H9 (cell line): ENCODE measurements around the gene KBTBD12. TPM values are rescaled to one million over a fixed set of nuclear protein-coding genes. Genes with fewer than 3 reads are reported as not detected.

Experiments used
- DNase-seq: peaks from one replicate; pipeline ENCODE4 v3.0.0-alpha.2; 2017
- H2AFZ ChIP-seq: one replicate; pipeline ENCODE4 v1.6.1; 2013; ENCODE audit warnings: mild to moderate bottlenecking, low read length, control low read depth, moderate library complexity
- H2AK5ac ChIP-seq: 2 replicates; pipeline ENCODE4 v1.6.1; 2013; ENCODE audit warnings: low read length, control low read depth, mixed read lengths; ENCODE audit not compliant: insufficient read length
- H2BK120ac ChIP-seq: one replicate; pipeline ENCODE4 v1.6.1; 2013; ENCODE audit warnings: low read depth, mild to moderate bottlenecking, low read length, control low read depth, inconsistent platforms; ENCODE audit not compliant: poor library complexity, severe bottlenecking
- H2BK12ac ChIP-seq: 2 replicates; pipeline ENCODE4 v1.6.1; 2013; ENCODE audit warnings: low read length, control low read depth, mixed read lengths, low read depth; ENCODE audit not compliant: insufficient read length
- H2BK15ac ChIP-seq: 2 replicates; pipeline ENCODE4 v1.6.1; 2013; ENCODE audit warnings: low read depth, low read length, control low read depth
- H2BK20ac ChIP-seq: one replicate; pipeline ENCODE4 v1.6.1; 2013; ENCODE audit warnings: low read depth, mild to moderate bottlenecking, low read length, control low read depth, inconsistent platforms; ENCODE audit not compliant: poor library complexity, severe bottlenecking
- H2BK5ac ChIP-seq: 2 replicates; pipeline ENCODE4 v1.6.1; 2013; ENCODE audit warnings: low read length, control low read depth, mixed read lengths; ENCODE audit not compliant: insufficient read length
- H3K14ac ChIP-seq: 2 replicates; pipeline ENCODE4 v1.6.1; 2013; ENCODE audit warnings: low read length, control low read depth; ENCODE audit not compliant: insufficient read depth
- H3K18ac ChIP-seq: 2 replicates; pipeline ENCODE4 v1.6.1; 2013; ENCODE audit warnings: low read depth, mild to moderate bottlenecking, mixed read lengths, low read length, control low read depth; ENCODE audit not compliant: insufficient read length
- H3K23ac ChIP-seq: 2 replicates; pipeline ENCODE4 v1.6.1; 2013; ENCODE audit warnings: low read length, control low read depth, mixed read lengths, low read depth; ENCODE audit not compliant: insufficient read length
- H3K23me2 ChIP-seq: 2 replicates; pipeline ENCODE4 v1.6.1; 2013; ENCODE audit warnings: low read depth, mild to moderate bottlenecking, mixed read lengths, low read length, control low read depth; ENCODE audit not compliant: insufficient read length, poor library complexity, severe bottlenecking
- H3K27ac ChIP-seq: 2 replicates; pipeline ENCODE4 v1.5.1; 2013; ENCODE audit warnings: low read length, control low read depth, mixed read lengths, low read depth; ENCODE audit not compliant: insufficient read length
- H3K27me3 ChIP-seq: 2 replicates; pipeline ENCODE4 v1.6.1; 2013; ENCODE audit warnings: low read length, control low read depth, inconsistent platforms; ENCODE audit not compliant: insufficient read depth
- H3K4ac ChIP-seq: 2 replicates; pipeline ENCODE4 v1.6.1; 2013; ENCODE audit warnings: low read depth, mild to moderate bottlenecking, control low read depth, inconsistent platforms, low read length, moderate library complexity
- H3K4me1 ChIP-seq: 2 replicates; pipeline ENCODE4 v1.6.1; 2013; ENCODE audit warnings: low read length, control low read depth, inconsistent platforms; ENCODE audit not compliant: insufficient read depth
- H3K4me2 ChIP-seq: 2 replicates; pipeline ENCODE4 v1.6.1; 2013; ENCODE audit warnings: low read length, control low read depth, mixed read lengths; ENCODE audit not compliant: insufficient read length, insufficient read depth
- H3K56ac ChIP-seq: 2 replicates; pipeline ENCODE4 v1.6.1; 2013; ENCODE audit warnings: low read depth, mild to moderate bottlenecking, mixed read lengths, low read length, control low read depth; ENCODE audit not compliant: insufficient read length
- H3K79me1 ChIP-seq: 2 replicates; pipeline ENCODE4 v1.6.1; 2013; ENCODE audit warnings: low read depth, mild to moderate bottlenecking, moderate library complexity, low read length, control low read depth, inconsistent platforms; ENCODE audit not compliant: insufficient read depth, poor library complexity, severe bottlenecking
- H3K79me2 ChIP-seq: 2 replicates; pipeline ENCODE4 v1.6.1; 2013; ENCODE audit warnings: low read length, control low read depth, inconsistent platforms; ENCODE audit not compliant: insufficient read depth
- H3K9ac ChIP-seq: 2 replicates; pipeline ENCODE4 v1.6.1; 2013; ENCODE audit warnings: low read length, control low read depth, mixed read lengths; ENCODE audit not compliant: insufficient read length; ENCODE audit errors: extremely low read depth
- H3K9me3 ChIP-seq: one replicate; pipeline ENCODE4 v1.6.1; 2013; ENCODE audit warnings: low read depth, low read length, inconsistent platforms; ENCODE audit not compliant: control insufficient read depth
- H3T11ph ChIP-seq: one replicate; pipeline ENCODE4 v1.6.1; 2013; ENCODE audit warnings: mild to moderate bottlenecking, low read length, control low read depth, inconsistent platforms
- H4K20me1 ChIP-seq: one replicate; pipeline ENCODE4 v1.6.1; 2013; ENCODE audit not compliant: control insufficient read depth, insufficient read length, insufficient read depth
- H4K5ac ChIP-seq: 2 replicates; pipeline ENCODE4 v1.6.1; 2013; ENCODE audit warnings: low read depth, mild to moderate bottlenecking, mixed read lengths, low read length, control low read depth; ENCODE audit not compliant: insufficient read length
- H4K8ac ChIP-seq: replicated peaks from 2 replicates; pipeline ENCODE4 v1.6.1; 2013; ENCODE audit warnings: low read length, control low read depth, mixed read lengths, low read depth; ENCODE audit not compliant: insufficient read length
- H4K91ac ChIP-seq: 2 replicates; pipeline ENCODE4 v1.6.1; 2013; ENCODE audit warnings: low read depth, mild to moderate bottlenecking, moderate library complexity, mixed read lengths, low read length, control low read depth; ENCODE audit not compliant: insufficient read length
- H3K27ac Mint-ChIP-seq, 3 experiments: 2 replicates in 2 of 3; 3 replicates in 1 of 3; pipeline ENCODE4 v1.8.0; 2020 to 2021; ENCODE audit warnings: mixed read lengths in 3 of 3, mild to moderate bottlenecking in 1 of 3, moderate library complexity in 1 of 3
- H3K27me3 Mint-ChIP-seq: 2 replicates; pipeline ENCODE4 v1.8.0; 2021; ENCODE audit warnings: low read depth, mild to moderate bottlenecking, moderate library complexity, mixed read lengths
- H3K36me3 Mint-ChIP-seq, 3 experiments: 2 replicates in 2 of 3; 3 replicates in 1 of 3; pipeline ENCODE4 v1.8.0; 2020 to 2021; ENCODE audit warnings: low read depth in 3 of 3, mixed read lengths in 3 of 3; ENCODE audit not compliant: insufficient read depth in 1 of 3
- H3K4me1 Mint-ChIP-seq, 2 experiments: 2 replicates each; pipeline ENCODE4 v1.8.0; 2020; ENCODE audit warnings: mixed read lengths in 2 of 2
- H3K4me3 Mint-ChIP-seq, 2 experiments: 2 replicates in 1 of 2; 3 replicates in 1 of 2; pipeline ENCODE4 v1.8.0; 2020 to 2021; ENCODE audit warnings: mild to moderate bottlenecking in 2 of 2, mixed read lengths in 2 of 2, moderate library complexity in 1 of 2
- H3K9me3 Mint-ChIP-seq, 2 experiments: 2 replicates in 1 of 2; 3 replicates in 1 of 2; pipeline ENCODE4 v1.8.0; 2020; ENCODE audit warnings: mild to moderate bottlenecking in 2 of 2, mixed read lengths in 2 of 2, moderate library complexity in 1 of 2
- WGBS: extraction: QIAGEN DNeasy Blood & Tissue Kit; methylation state at CpG from one replicate; pipeline ENCODE4 v1.1.7; 2013; ENCODE audit warnings: missing lambda C conversion rate, low lambda C conversion rate, mixed read lengths; ENCODE audit not compliant: insufficient read length; ENCODE audit errors: extremely low coverage; 5-methylcytosine and 5-hydroxymethylcytosine counted together
- total RNA-seq: library from RNA; stranded (reverse); gene quantifications from 2 replicates; pipeline ENCODE4 v1.2.1, GENCODE V29; 2021
- TF ChIP-seq, protein P1 (sequence below): fragments of 200-600 bp; sonication (generic); conservative IDR thresholded peaks from 3 replicates; pipeline ENCODE4 v1.8.0; 2021; ENCODE audit warnings: antibody characterized with exemption, mild to moderate bottlenecking

The KBTBD12 gene
- total RNA-seq, 1 experiment from 2014 or later, result not detected

DNA sequence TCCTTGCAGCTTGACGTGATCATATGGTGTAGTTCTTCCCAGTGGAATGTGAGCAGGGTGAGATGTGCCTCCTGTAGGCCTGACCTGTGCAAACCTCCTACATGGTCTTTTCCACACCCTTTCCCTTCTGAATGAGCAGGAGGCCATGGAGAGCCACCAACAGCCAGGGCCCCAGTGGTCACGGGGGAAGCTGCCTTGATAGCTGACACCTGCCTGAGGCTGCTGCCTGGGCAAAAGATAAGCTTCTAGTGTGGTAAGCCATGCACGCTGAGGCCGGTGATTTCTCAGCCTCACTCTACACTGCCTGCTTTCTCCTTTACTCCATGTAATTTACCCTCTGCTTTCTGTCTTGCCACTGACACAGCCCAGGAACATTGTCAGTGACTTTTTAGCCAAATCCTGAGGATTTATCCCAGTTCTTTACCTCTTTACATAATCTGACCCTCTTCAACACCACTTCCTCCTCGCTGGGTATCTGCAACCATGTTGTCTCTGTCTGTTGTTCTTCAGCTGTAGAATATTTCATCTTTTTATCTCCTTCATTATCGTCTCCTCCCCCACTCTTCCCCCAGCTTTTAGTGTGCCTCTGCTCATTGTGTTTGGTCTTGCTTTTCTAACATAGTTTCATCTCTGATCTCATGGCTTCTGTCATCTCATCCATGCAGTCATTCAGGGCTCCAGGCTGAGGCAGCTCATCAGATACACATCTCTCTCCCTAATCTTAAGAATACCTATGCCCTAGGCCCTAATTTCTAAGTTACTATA lies 11.2 kb upstream of the KBTBD12 start:
- H3K79me1 ChIP-seq, result no peaks in the 10 kb centered on the region
- H4K5ac ChIP-seq, result no peak overlapping the region
- H3T11ph ChIP-seq, result no peak overlapping the region
- no peaks in the 10 kb centered on the region for H4K20me1 ChIP-seq
- H3K4me3 Mint-ChIP-seq, result no peak overlapping the region
- H2BK12ac ChIP-seq, result no peak overlapping the region
- no peak overlapping the region for H3K56ac ChIP-seq
- no peak overlapping the region for H2AK5ac ChIP-seq
- no peak overlapping the region for H3K4ac ChIP-seq
- H2BK20ac ChIP-seq, result no peak overlapping the region
- no peak overlapping the region for H3K27ac Mint-ChIP-seq
- no peak overlapping the region for H3K23ac ChIP-seq
- H3K36me3 Mint-ChIP-seq, result no peaks in the 10 kb centered on the region
- no CpG with 5 or more reads among the region's 6 CpGs for WGBS
- H3K27ac ChIP-seq, result no peak overlapping the region
- H3K18ac ChIP-seq, result no peak overlapping the region
- H3K4me1 ChIP-seq, result no peaks in the 10 kb centered on the region
- TF ChIP-seq, protein P1, sequence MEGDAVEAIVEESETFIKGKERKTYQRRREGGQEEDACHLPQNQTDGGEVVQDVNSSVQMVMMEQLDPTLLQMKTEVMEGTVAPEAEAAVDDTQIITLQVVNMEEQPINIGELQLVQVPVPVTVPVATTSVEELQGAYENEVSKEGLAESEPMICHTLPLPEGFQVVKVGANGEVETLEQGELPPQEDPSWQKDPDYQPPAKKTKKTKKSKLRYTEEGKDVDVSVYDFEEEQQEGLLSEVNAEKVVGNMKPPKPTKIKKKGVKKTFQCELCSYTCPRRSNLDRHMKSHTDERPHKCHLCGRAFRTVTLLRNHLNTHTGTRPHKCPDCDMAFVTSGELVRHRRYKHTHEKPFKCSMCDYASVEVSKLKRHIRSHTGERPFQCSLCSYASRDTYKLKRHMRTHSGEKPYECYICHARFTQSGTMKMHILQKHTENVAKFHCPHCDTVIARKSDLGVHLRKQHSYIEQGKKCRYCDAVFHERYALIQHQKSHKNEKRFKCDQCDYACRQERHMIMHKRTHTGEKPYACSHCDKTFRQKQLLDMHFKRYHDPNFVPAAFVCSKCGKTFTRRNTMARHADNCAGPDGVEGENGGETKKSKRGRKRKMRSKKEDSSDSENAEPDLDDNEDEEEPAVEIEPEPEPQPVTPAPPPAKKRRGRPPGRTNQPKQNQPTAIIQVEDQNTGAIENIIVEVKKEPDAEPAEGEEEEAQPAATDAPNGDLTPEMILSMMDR, result no peak
- H3K9ac ChIP-seq, result no peak overlapping the region
- H3K27me3 Mint-ChIP-seq, result peaks cover 20% of the 10 kb centered on the region
- no peak overlapping the region for H2AFZ ChIP-seq
- peaks cover 2 to 7% of the 10 kb centered on the region in 2 experiments; a peak in 3 of 4 replicates for H3K4me1 Mint-ChIP-seq
- no peaks in the 10 kb centered on the region for H3K23me2 ChIP-seq
- H3K4me2 ChIP-seq, result no peak overlapping the region
- H2BK15ac ChIP-seq, result no peak overlapping the region
- H3K27me3 ChIP-seq, result no peaks in the 10 kb centered on the region
- no peak overlapping the region for H2BK120ac ChIP-seq
- no peak for DNase-seq
- no peak overlapping the region for H4K8ac ChIP-seq
- no peak overlapping the region for H3K14ac ChIP-seq
- H3K9me3 ChIP-seq, result no peaks in the 10 kb centered on the region
- H3K9me3 Mint-ChIP-seq, result no peaks in the 10 kb centered on the region; a peak in 1 of 5 replicates
- H3K79me2 ChIP-seq, result no peaks in the 10 kb centered on the region
- H2BK5ac ChIP-seq, result no peak overlapping the region
- no peak overlapping the region for H4K91ac ChIP-seq
